CD4-positive, alpha-beta T cell treated with Interleukin-15 for 1 hour (primary cell): ENCODE measurements around the gene HPRT1.

Experiments used
- DNase-seq: peaks from one replicate; pipeline ENCODE4 v3.0.0-alpha.2; 2020

Gene HPRT1

DNA sequence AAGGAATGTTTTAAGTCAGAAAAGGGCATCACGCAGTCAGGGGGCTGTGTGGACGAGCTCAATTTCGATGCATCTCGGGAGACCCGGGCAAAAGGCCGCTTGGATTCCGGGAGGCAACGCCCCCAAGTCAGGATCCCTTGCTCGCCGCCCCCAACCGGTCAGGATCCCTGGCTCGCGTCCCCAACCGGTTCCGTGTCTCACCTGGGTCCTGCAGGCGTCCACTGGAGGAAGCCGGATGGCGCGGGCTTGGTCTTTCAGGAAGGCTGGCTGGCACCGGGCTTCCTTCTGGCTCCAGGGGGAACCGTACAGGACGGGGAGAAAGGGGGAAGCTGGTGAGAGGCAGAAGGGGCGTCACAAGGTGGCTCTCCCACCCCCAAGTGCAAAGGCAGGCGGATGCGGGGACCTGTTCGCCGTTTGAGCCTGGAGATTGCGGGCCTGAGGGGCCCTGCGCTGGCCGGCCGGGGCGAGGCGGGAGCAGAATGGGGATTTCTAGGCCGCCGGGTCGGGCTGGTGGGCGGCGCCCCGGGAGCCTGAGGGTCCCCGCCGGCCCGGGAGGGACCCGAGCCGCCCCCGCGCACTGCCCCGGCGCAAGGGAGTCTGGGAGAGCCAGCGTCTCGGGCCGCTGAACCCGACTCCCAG, 84.7 kb downstream of the HPRT1 start:
- DNase-seq: no peak

DNA sequence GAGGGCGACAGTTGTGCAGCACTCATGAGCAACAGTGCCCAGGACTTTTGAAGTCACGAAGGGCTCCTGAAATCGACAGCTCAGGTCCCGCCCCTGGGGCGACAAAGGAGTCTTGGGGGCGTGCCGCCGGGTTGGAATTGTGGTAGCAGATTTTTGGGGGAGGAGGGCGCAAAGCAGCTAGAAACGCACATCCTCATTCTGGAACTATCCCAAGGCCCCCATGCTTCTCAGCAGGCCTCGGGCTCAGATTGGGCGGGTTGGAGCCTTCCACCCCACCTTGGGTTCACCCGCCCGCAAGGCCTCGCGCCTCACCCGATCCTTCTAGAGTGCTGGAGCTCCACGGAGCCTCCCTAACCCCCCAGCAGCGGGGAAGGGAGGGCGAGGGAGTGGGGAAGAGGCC, 85.5 kb downstream of the HPRT1 start:
- no peak for DNase-seq

DNA sequence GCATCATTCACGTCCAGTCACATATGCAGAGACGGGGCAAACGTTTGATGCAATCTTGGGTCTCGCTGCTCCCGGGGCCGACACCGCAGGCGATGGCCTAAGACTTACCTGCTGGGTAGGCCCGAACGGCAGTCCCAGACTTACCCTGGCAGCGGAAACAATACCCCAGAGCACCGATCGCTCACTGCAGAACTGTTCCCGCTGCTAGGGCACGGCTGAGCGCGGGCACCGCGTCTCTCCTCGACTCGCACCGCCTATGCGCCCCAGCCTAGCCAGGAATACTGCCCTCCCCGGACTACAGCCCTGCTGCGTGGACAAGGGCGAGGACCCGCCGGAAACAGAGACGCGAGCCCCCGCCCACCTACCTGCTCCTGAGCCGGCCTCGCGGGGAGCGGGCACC, 86.2 kb downstream of the HPRT1 start:
- DNase-seq: no peak

DNA sequence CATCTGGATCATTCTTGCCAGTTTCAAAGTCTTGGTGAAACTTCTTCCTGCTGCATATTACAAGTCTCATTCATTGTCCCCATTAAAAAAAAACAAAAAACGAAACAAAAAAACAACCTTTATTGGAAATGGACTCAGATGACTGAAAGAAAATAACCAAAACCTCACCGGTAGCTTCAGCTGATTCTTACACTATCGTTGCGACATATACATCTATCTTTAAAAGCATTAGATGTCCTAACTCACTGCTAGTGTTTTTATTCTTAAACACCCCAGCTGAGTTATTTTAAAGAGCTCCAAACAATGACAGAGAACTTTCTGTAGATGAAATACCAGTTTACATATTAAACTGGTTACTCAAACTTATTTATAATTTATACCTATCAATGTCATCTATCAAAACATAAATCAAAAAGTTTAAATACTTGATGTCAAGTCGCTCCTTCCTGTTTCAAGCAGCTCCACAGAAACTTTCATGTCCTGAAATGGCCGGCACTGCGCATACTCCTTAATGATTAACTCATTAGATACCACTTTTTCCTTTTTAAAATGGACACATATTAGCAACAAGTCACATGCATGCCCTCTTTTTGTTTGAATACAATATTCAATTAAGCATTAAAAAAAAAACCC, 87.2 kb downstream of the HPRT1 start:
- no peak for DNase-seq

DNA sequence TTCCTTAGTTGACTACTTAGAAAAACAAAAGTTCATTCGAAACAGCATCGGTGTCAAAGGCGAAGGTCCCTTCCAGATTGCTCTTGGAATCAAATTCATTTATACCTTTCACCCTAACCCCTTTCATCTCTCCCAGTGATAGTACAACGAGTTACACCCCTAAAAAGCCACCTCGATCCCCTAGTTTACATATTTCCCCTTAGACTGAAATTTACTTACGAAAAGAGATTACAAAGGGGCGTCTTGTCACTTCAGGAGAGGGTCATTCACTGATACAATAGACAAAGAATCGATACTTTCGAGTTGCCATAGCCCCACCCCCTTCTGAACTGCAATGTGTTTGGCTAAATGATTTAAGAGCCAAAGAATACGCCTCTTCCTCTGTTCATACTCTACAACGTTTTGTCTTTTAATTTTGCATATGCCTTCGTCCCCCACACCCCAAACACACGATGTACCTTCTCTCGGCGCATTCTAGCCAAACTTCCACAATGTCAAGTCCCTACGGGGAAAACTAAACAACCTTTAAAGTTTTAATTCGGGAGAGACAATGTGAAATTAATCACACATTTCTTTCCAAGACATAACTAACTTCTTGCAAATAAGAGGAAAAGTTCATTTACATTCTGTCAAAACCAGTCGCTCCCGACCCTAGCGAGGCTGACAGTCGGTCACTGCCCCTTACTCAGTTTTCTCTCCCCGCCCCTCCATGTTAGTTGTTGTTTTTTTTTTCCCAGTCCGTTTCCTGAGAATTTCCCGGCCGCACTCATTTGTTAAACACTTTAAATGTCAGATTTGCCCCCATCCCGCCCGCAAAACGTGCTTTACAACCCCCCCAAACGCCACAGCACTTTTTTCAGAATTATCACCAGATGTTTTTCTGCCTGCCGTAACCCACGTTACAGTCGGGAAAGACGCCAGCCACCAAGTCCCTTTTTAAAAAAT, 88.6 kb downstream of the HPRT1 start:
- no peak for DNase-seq
